Left lung (tissue), 10 donors: ENCODE measurements around the gene SLC39A2. TPM values are rescaled to one million over a fixed set of nuclear protein-coding genes. Genes with fewer than 3 reads are reported as not detected.

Experiments
- ATAC-seq: fragments of 200-7000 bp; cut with Tn5 transposase; one replicate; pipeline ENCODE4 v1.9.1; 2020; ENCODE audit warnings: moderate library complexity
- DNase-seq, 4 donors: peaks; one replicate each; pipeline ENCODE4 v3.0.0-alpha.2; 2013 to 2020
- H3K27ac ChIP-seq, 2 donors: fragments of 200-600 bp; sonication (generic) in 1 of 2; one replicate each; pipeline versions ENCODE4 v1.5.0 to v1.8.0; 2020 to 2021
- H3K27me3 ChIP-seq, 2 donors: fragments of 200-600 bp; sonication (generic) in 1 of 2; one replicate each; pipeline versions ENCODE4 v1.5.0 to v1.8.0; 2020 to 2021
- H3K36me3 ChIP-seq, 2 donors: fragments of 200-600 bp; sonication (generic) in 1 of 2; one replicate each; pipeline versions ENCODE4 v1.5.0 to v1.8.0; 2020 to 2021
- H3K4me1 ChIP-seq, 2 donors: fragments of 200-600 bp; one replicate each; pipeline ENCODE4 v1.8.0; 2021
- H3K4me3 ChIP-seq, 2 donors: fragments of 200-600 bp; sonication (generic) in 1 of 2; one replicate each; pipeline versions ENCODE4 v1.5.0 to v1.8.0; 2020 to 2021; ENCODE audit warnings: mild to moderate bottlenecking in 1 of 2
- H3K9me3 ChIP-seq, 2 donors: fragments of 200-600 bp; sonication (generic) in 1 of 2; one replicate each; pipeline versions ENCODE4 v1.5.0 to v1.8.0; 2020 to 2021
- intact Hi-C, 2 donors: fragments of 100-400 bp; cut with DNase I; formaldehyde crosslinking; loops; one replicate each; pipeline versions ENCODE4 v1.11.2 to v1.14.2; 2022
- polyA plus RNA-seq, 6 donors: library from polyadenylated mRNA; unstranded; fragments of 120-200 nt; gene quantifications; one replicate each; pipeline ENCODE4 v1.2.1, GENCODE V29; 2013; ENCODE audit not compliant: insufficient read length in 6 of 6
- total RNA-seq, 2 donors: library from RNA; stranded (reverse); fragmentation: NEBNext Ultra II Directional; extraction: Animal tissue kit (Norgen Biotek cat#: 25700); gene quantifications; one replicate each; pipeline ENCODE4 v1.2.1, GENCODE V29; 2021
- TF ChIP-seq, protein P1 (sequence below), 2 donors: fragments of 200-600 bp; sonication (generic) in 1 of 2; IDR thresholded peaks; one replicate each; pipeline versions ENCODE4 v1.5.0 to v1.8.0; 2021; ENCODE audit warnings: antibody characterized with exemption in 2 of 2
- donor health status: DM: no; HTN: yes; CAD: no.
- donor health status: DM: no; HTN: no; CAD: no.

SLC39A2 gene
- total and polyA plus RNA-seq, 8 donors: 0.10 to 0.50 (median 0.28) TPM; not detected in 2

DNA sequence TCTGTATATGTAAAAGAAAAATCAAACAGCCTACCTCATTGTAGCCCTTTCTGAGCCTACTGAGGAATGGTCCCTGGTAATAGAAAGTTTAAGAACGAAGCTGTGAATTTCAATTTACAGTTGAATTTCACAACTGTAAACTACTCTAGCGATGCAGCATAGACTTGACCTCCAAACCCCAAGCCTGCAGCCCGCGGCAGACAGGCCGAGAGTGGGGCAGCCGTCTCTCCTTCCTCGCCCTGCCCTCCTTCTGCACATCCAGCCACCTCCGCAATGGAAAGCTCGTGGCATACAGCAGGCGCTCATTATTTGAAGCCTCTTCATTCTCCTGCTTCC is 28.5 kb upstream of the SLC39A2 start:
- ATAC-seq: peak; percentile 13
- no peaks in the 10 kb centered on the region for H3K27me3 ChIP-seq
- TF ChIP-seq, protein P1, sequence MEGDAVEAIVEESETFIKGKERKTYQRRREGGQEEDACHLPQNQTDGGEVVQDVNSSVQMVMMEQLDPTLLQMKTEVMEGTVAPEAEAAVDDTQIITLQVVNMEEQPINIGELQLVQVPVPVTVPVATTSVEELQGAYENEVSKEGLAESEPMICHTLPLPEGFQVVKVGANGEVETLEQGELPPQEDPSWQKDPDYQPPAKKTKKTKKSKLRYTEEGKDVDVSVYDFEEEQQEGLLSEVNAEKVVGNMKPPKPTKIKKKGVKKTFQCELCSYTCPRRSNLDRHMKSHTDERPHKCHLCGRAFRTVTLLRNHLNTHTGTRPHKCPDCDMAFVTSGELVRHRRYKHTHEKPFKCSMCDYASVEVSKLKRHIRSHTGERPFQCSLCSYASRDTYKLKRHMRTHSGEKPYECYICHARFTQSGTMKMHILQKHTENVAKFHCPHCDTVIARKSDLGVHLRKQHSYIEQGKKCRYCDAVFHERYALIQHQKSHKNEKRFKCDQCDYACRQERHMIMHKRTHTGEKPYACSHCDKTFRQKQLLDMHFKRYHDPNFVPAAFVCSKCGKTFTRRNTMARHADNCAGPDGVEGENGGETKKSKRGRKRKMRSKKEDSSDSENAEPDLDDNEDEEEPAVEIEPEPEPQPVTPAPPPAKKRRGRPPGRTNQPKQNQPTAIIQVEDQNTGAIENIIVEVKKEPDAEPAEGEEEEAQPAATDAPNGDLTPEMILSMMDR (IDR thresholded peaks at IDR 0.05): no peak
- no peak for DNase-seq
- peak overlapping the region in 1 of 2 donors; percentile 68 for H3K27ac ChIP-seq
- H3K4me3 ChIP-seq: peak overlapping the region; percentile 44 to 57
- no peaks in the 10 kb centered on the region for H3K9me3 ChIP-seq
- H3K4me1 ChIP-seq: peaks cover 0 to 15% of the 10 kb centered on the region in 2 donors
- H3K36me3 ChIP-seq: no peaks in the 10 kb centered on the region
- intact Hi-C loops: no loop called here

GRCh38 chr14:20970983-20971704 is 27.9 kb upstream of the SLC39A2 start:
- peak overlapping the region; percentile 44 to 57 for H3K4me3 ChIP-seq
- DNase-seq (peak; percentile 83 to 98 (median 90)), ATAC-seq (peak; percentile 99)
- no peaks in the 10 kb centered on the region for H3K36me3 ChIP-seq
- peaks cover 0 to 15% of the 10 kb centered on the region in 2 donors for H3K4me1 ChIP-seq
- peak overlapping the region; percentile 37 to 68 for H3K27ac ChIP-seq
- no peaks in the 10 kb centered on the region for H3K9me3 ChIP-seq
- H3K27me3 ChIP-seq: no peaks in the 10 kb centered on the region
- TF ChIP-seq, protein P1 (IDR thresholded peaks at IDR 0.05): peak; percentile 81 to 86
- intact Hi-C loops: no loop called here

DNA sequence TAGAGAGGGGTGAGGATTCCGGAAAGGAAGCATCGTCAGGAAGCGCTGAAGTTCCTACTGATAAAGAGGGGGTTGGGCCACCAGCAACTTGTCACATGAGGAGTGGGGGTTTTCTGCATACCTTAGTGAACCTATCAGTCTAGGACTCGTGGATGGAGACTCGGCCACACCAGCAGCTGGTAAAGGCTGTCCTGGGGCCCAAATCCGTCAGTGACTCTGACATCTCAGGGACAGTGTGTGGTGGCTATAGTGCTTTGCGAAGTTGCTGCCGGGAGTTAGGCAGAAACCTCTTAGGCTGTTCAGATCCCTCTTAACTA is 27.4 kb upstream of the SLC39A2 start:
- Histone ChIP-seq H3K9me3 (no peaks in the 10 kb centered on the region), H3K27ac (peak overlapping the region; percentile 37 to 68), H3K27me3 (no peaks in the 10 kb centered on the region), H3K4me1 (peaks cover 0 to 15% of the 10 kb centered on the region in 2 donors), H3K4me3 (peak overlapping the region; percentile 44 to 57), H3K36me3 (no peaks in the 10 kb centered on the region)
- intact Hi-C loops: no loop called here
- no peak for DNase-seq
- ATAC-seq: peak; percentile 12
- TF ChIP-seq, protein P1 (IDR thresholded peaks at IDR 0.05): no peak

DNA sequence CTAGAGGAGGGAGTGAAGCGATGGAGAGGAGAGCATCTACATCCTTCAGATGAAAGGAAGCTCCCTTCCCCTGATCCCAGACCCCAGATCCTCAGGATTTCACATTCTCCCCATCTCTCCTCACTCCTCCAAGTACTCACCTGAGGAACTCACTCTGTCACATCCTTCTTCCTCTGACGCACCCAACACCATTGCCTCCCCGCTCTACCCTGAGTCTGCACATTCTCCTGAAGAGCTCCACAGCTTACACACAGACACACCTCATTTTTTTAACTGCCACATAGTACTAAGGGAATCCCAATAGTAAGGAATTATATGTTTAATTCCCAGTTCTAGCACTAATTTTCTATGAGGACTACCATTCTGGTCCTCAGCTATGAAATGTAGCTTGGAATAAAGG is 25.6 kb upstream of the SLC39A2 start:
- no peaks in the 10 kb centered on the region for H3K27me3 ChIP-seq
- TF ChIP-seq, protein P1 (IDR thresholded peaks at IDR 0.05): no peak
- intact Hi-C loops: no loop called here
- DNase-seq (no peak), ATAC-seq (no peak)
- no peak overlapping the region for H3K27ac ChIP-seq
- no peaks in the 10 kb centered on the region for H3K9me3 ChIP-seq
- H3K4me1 ChIP-seq: peaks cover 0 to 15% of the 10 kb centered on the region in 2 donors
- H3K4me3 ChIP-seq: no peak overlapping the region
- H3K36me3 ChIP-seq: no peaks in the 10 kb centered on the region

- Histone ChIP-seq H3K4me3 (no peak overlapping the region), H3K9me3 (no peaks in the 10 kb centered on the region), H3K4me1 (peaks cover 0 to 6% of the 10 kb centered on the region in 2 donors), H3K36me3 (no peaks in the 10 kb centered on the region), H3K27me3 (no peaks in the 10 kb centered on the region), H3K27ac (no peak overlapping the region)
- DNase-seq (no peak), ATAC-seq (no peak)
- TF ChIP-seq, protein P1 (IDR thresholded peaks at IDR 0.05): no peak
- intact Hi-C loops: no loop called here
Observed at GRCh38 chr14:20976291-20976690, 22.8 kb upstream of the SLC39A2 start.
